Testis (tissue), 2 donors: Measurements from ENCODE around the gene SHFL.

ENCODE experiments used
- CTCF ChIP-seq, 3 experiments: fragments of 450-650 bp in 2 of 3; fragments of 200-600 bp in 1 of 3; sonication (generic) in 1 of 3; IDR thresholded peaks; one replicate each; pipeline ENCODE4 v1.5.1; 2016 to 2019; ENCODE audit warnings: antibody characterized with exemption in 3 of 3, mild to moderate bottlenecking in 2 of 3, moderate library complexity in 1 of 3
- POLR2A ChIP-seq: fragments of 450-650 bp; IDR thresholded peaks from one replicate; pipeline ENCODE4 v1.6.1; 2017; ENCODE audit warnings: antibody characterized with exemption, mild to moderate bottlenecking, moderate library complexity

GRCh38 chr19:10061717-10062310 is 24.3 kb upstream of the SHFL start:
- TF ChIP-seq CTCF (IDR thresholded peaks at IDR 0.05) (no peak), POLR2A (no peak)
